Measurements from ENCODE around the gene CYB5R3.

CYB5R3 gene

DNA sequence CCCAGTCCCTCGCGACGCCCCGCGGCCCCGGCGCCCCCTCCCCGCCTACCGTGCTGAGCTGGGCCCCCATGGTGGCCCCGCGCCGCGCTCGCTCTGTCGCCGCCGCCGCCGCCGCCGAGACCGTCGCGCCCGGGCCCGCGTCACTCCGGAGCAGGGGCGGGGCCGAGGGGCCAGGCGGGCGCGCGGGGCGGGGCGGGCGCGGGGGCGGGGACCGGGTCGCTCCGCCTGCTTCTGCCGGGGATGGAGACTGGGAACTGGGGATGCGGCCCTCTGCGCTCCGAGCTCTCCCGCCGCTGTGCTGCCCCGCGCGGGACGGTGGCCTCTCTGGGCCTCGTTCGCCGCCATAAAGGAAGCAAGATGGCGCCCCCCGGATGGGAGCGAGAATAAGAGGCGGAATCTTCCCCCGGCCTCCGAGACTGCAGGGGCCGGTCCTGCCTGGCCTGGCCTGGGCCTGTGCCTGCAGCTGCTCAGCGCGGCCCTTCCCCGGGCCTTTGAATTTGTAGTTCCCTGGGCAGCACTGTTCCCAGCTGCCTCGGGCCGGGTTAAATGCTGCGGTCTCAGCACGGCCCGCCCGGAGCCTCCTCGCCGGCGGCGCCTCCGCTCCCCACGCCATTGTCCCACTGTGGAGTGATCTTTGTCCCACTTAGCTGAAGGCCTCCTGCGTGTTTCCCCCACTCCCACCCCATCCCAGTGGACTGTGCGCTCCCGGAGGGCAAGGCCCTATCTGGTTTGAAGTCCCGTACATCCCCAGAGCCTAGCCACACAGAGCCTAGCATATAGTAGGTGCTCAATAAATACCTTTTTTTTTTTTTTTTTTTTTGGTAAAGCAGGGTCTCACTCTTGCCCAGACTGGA, at the start of gene CYB5R3:
TSS of gene CYB5R3 (minus strand) at position 147 of the 854 bp plus-strand sequence. CDS start at position 70, 77 bp downstream.
- TF ChIP-seq ZC3H10 (CRISPR knock-in tag; IDR thresholded peaks at IDR 0.05) = no peak
- TF ChIP-seq, protein P1, sequence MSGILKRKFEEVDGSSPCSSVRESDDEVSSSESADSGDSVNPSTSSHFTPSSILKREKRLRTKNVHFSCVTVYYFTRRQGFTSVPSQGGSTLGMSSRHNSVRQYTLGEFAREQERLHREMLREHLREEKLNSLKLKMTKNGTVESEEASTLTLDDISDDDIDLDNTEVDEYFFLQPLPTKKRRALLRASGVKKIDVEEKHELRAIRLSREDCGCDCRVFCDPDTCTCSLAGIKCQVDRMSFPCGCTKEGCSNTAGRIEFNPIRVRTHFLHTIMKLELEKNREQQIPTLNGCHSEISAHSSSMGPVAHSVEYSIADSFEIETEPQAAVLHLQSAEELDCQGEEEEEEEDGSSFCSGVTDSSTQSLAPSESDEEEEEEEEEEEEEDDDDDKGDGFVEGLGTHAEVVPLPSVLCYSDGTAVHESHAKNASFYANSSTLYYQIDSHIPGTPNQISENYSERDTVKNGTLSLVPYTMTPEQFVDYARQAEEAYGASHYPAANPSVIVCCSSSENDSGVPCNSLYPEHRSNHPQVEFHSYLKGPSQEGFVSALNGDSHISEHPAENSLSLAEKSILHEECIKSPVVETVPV (CRISPR knock-in tag; IDR thresholded peaks at IDR 0.05) = no peak
- no peak for TF ChIP-seq CREB5 (CRISPR knock-in tag; IDR thresholded peaks at IDR 0.05; ENCODE audit: low read depth)
- TF ChIP-seq, protein P2, sequence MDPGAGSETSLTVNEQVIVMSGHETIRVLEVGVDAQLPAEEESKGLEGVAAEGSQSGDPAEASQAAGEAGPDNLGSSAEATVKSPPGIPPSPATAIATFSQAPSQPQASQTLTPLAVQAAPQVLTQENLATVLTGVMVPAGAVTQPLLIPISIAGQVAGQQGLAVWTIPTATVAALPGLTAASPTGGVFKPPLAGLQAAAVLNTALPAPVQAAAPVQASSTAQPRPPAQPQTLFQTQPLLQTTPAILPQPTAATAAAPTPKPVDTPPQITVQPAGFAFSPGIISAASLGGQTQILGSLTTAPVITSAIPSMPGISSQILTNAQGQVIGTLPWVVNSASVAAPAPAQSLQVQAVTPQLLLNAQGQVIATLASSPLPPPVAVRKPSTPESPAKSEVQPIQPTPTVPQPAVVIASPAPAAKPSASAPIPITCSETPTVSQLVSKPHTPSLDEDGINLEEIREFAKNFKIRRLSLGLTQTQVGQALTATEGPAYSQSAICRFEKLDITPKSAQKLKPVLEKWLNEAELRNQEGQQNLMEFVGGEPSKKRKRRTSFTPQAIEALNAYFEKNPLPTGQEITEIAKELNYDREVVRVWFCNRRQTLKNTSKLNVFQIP (CRISPR knock-in tag; IDR thresholded peaks at IDR 0.05; ENCODE audit: borderline replicate concordance, low read depth) = no peak
- TF ChIP-seq ZNF70 (CRISPR knock-in tag; IDR thresholded peaks at IDR 0.05) = no peak
- no peak for TF ChIP-seq TCF4 (CRISPR knock-in tag; IDR thresholded peaks at IDR 0.05; ENCODE audit: borderline replicate concordance)
- TF ChIP-seq CSDC2 (CRISPR knock-in tag; IDR thresholded peaks at IDR 0.05) = no peak
- TF ChIP-seq RARB (CRISPR knock-in tag; IDR thresholded peaks at IDR 0.05) = no peak
- no peak for TF ChIP-seq PPARA (CRISPR knock-in tag; IDR thresholded peaks at IDR 0.05; ENCODE audit: borderline replicate concordance)
- TF ChIP-seq, protein P3, sequence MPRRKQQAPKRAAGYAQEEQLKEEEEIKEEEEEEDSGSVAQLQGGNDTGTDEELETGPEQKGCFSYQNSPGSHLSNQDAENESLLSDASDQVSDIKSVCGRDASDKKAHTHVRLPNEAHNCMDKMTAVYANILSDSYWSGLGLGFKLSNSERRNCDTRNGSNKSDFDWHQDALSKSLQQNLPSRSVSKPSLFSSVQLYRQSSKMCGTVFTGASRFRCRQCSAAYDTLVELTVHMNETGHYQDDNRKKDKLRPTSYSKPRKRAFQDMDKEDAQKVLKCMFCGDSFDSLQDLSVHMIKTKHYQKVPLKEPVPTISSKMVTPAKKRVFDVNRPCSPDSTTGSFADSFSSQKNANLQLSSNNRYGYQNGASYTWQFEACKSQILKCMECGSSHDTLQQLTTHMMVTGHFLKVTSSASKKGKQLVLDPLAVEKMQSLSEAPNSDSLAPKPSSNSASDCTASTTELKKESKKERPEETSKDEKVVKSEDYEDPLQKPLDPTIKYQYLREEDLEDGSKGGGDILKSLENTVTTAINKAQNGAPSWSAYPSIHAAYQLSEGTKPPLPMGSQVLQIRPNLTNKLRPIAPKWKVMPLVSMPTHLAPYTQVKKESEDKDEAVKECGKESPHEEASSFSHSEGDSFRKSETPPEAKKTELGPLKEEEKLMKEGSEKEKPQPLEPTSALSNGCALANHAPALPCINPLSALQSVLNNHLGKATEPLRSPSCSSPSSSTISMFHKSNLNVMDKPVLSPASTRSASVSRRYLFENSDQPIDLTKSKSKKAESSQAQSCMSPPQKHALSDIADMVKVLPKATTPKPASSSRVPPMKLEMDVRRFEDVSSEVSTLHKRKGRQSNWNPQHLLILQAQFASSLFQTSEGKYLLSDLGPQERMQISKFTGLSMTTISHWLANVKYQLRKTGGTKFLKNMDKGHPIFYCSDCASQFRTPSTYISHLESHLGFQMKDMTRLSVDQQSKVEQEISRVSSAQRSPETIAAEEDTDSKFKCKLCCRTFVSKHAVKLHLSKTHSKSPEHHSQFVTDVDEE (CRISPR knock-in tag; IDR thresholded peaks at IDR 0.05) = no peak
- TF ChIP-seq SNAI2 (CRISPR knock-in tag; IDR thresholded peaks at IDR 0.05) = no peak
- no peak for TF ChIP-seq ISL1 (CRISPR knock-in tag; IDR thresholded peaks at IDR 0.05)
- TF ChIP-seq ESRRG (CRISPR knock-in tag; IDR thresholded peaks at IDR 0.05) = no peak
- peak; percentile 96 for ATAC-seq

GRCh38 chr22:42697542-42698013, 48.4 kb upstream of the CYB5R3 start:
- TF ChIP-seq, protein P4, sequence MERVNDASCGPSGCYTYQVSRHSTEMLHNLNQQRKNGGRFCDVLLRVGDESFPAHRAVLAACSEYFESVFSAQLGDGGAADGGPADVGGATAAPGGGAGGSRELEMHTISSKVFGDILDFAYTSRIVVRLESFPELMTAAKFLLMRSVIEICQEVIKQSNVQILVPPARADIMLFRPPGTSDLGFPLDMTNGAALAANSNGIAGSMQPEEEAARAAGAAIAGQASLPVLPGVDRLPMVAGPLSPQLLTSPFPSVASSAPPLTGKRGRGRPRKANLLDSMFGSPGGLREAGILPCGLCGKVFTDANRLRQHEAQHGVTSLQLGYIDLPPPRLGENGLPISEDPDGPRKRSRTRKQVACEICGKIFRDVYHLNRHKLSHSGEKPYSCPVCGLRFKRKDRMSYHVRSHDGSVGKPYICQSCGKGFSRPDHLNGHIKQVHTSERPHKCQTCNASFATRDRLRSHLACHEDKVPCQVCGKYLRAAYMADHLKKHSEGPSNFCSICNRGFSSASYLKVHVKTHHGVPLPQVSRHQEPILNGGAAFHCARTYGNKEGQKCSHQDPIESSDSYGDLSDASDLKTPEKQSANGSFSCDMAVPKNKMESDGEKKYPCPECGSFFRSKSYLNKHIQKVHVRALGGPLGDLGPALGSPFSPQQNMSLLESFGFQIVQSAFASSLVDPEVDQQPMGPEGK (CRISPR knock-in tag; IDR thresholded peaks at IDR 0.05; ENCODE audit: borderline replicate concordance) = no peak
- TF ChIP-seq OSR1 (CRISPR knock-in tag; IDR thresholded peaks at IDR 0.05) (no peak), ZC3H10 (CRISPR knock-in tag; IDR thresholded peaks at IDR 0.05) (no peak), ZNF70 (CRISPR knock-in tag; IDR thresholded peaks at IDR 0.05) (no peak), PPARA (CRISPR knock-in tag; IDR thresholded peaks at IDR 0.05; ENCODE audit: borderline replicate concordance) (no peak), ZFP30 (CRISPR knock-in tag; IDR thresholded peaks at IDR 0.05) (no peak), ZNF565 (CRISPR knock-in tag; conservative IDR thresholded peaks at IDR 0.05; ENCODE audit: low read depth) (no peak), SNAI2 (CRISPR knock-in tag; IDR thresholded peaks at IDR 0.05) (no peak), TOX (CRISPR knock-in tag; IDR thresholded peaks at IDR 0.05; ENCODE audit: borderline replicate concordance) (no peak), CSDC2 (CRISPR knock-in tag; IDR thresholded peaks at IDR 0.05) (no peak), ZNF8 (CRISPR knock-in tag; IDR thresholded peaks at IDR 0.05) (no peak), RARB (CRISPR knock-in tag; IDR thresholded peaks at IDR 0.05) (no peak), BACH2 (CRISPR knock-in tag; IDR thresholded peaks at IDR 0.05; ENCODE audit: borderline replicate concordance) (no peak), ESRRG (CRISPR knock-in tag; IDR thresholded peaks at IDR 0.05) (no peak)
- TF ChIP-seq, protein P1 (CRISPR knock-in tag; IDR thresholded peaks at IDR 0.05) = no peak
- TF ChIP-seq, protein P3 (CRISPR knock-in tag; IDR thresholded peaks at IDR 0.05) = no peak
- TF ChIP-seq, protein P2 (CRISPR knock-in tag; IDR thresholded peaks at IDR 0.05; ENCODE audit: borderline replicate concordance, low read depth) = no peak
- peak; percentile 97 for ATAC-seq

Measured in SK-N-SH treated with all-trans-retinoic acid at 6 μM for 48 hours (cell line).